GM11168 (cell line): ENCODE measurements around the gene ZNF506.
"Not testable (repeated sequence)": the region's sequence is repeated elsewhere in the genome, so short reads cannot be mapped to it uniquely, and the experiment has no call there.

Experiments
- in situ Hi-C: fragments of 300-500 bp; cut with MboI; formaldehyde crosslinking; loops from one replicate; pipeline ENCODE4 v1.12.0; 2022; ENCODE audit warnings: low sequenced_read_pairs; ENCODE audit not compliant: unreplicated experiment

The ZNF506 gene

GRCh38 chr19:19821366-19821951 lies at the start of gene ZNF506:
TSS of gene ZNF506 (minus strand) at chr19:19821750. CDS start at chr19:19821603, 147 bp downstream.
- in situ Hi-C loops = no loop called here

- in situ Hi-C loops = not testable (repeated sequence)
These were observed 48.5 kb upstream of the ZNF506 start for GRCh38 chr19:19870086-19870485.

- in situ Hi-C loops = no loop called here
These were observed 45.2 kb upstream of the ZNF506 start for GRCh38 chr19:19866611-19867248.

GRCh38 chr19:19865750-19866610 lies 44.4 kb upstream of the ZNF506 start, which contains the start of gene ZNF253:
TSS of gene ZNF253 (plus strand) at chr19:19865882. CDS start at chr19:19865997, 115 bp downstream.
- in situ Hi-C loops = no loop called here

GRCh38 chr19:19860756-19861390 lies 39.3 kb upstream of the ZNF506 start:
- in situ Hi-C loops = no loop called here

GRCh38 chr19:19858751-19859150 lies 37.2 kb upstream of the ZNF506 start:
- in situ Hi-C loops = no loop called here

GRCh38 chr19:19851740-19852139 lies 30.2 kb upstream of the ZNF506 start:
- in situ Hi-C loops = not testable (repeated sequence)

- in situ Hi-C loops = no loop called here
These were observed 27.5 kb upstream of the ZNF506 start for GRCh38 chr19:19849056-19849455.

- in situ Hi-C loops = no loop called here
These were observed 26.2 kb upstream of the ZNF506 start for GRCh38 chr19:19847781-19848180.

- in situ Hi-C loops = no loop called here
These were observed 14.0 kb upstream of the ZNF506 start for GRCh38 chr19:19835560-19836038.

- in situ Hi-C loops = no loop called here
These were observed 5.3 kb upstream of the ZNF506 start for GRCh38 chr19:19826875-19827274.

GRCh38 chr19:19823916-19824315 lies 2.4 kb upstream of the ZNF506 start:
- in situ Hi-C loops = no loop called here

- in situ Hi-C loops = not testable (repeated sequence)
These were observed 426 bp upstream of the ZNF506 start for GRCh38 chr19:19821976-19822375.

- in situ Hi-C loops = no loop called here
These were observed 703 bp downstream of the ZNF506 start for GRCh38 chr19:19820774-19821320.

GRCh38 chr19:19817357-19817756 lies 4.2 kb downstream of the ZNF506 start:
- in situ Hi-C loops = no loop called here

- in situ Hi-C loops = no loop called here
These were observed 4.9 kb downstream of the ZNF506 start for GRCh38 chr19:19816679-19817078.

- in situ Hi-C loops = not testable (repeated sequence)
These were observed 9.6 kb downstream of the ZNF506 start for GRCh38 chr19:19811999-19812398.

- in situ Hi-C loops = no loop called here
These were observed 16.1 kb downstream of the ZNF506 start for GRCh38 chr19:19805480-19805879.

- in situ Hi-C loops = loop anchor here (25.0 kb wide), 1 partner anchor 251 kb away; the partner anchor contains the start of genes CILP2 and YJEFN3
These were observed 33.5 kb downstream of the ZNF506 start for GRCh38 chr19:19788015-19788414.

GRCh38 chr19:19785476-19785875 lies 36.1 kb downstream of the ZNF506 start:
- in situ Hi-C loops = loop anchor here (25.0 kb wide), 1 partner anchor 248 kb away; the partner anchor contains the start of genes CILP2 and YJEFN3
